Body of pancreas (tissue), 4 donors: ENCODE measurements around the gene CISD3. TPM values are rescaled to one million over a fixed set of nuclear protein-coding genes. Genes with fewer than 3 reads are reported as not detected.

ENCODE experiments used
- ATAC-seq: fragments of 150-250 bp; one replicate; pipeline ENCODE4 v1.9.1; 2016
- DNase-seq, 4 donors: peaks; one replicate each; pipeline ENCODE4 v3.0.0-alpha.2; 2019
- H3K27ac ChIP-seq, 4 donors: fragments of 200-600 bp; sonication (generic); 1 replicate in 3 of 4; 2 replicates in 1 of 4; pipeline versions ENCODE4 v1.5.1 to v1.6.1; 2016 to 2019; ENCODE audit warnings: mild to moderate bottlenecking in 1 of 4, mixed read lengths in 1 of 4, moderate library complexity in 1 of 4
- H3K27me3 ChIP-seq, 2 donors: fragments of 200-600 bp; sonication (generic); one replicate each; pipeline ENCODE4 v1.6.0; 2016; ENCODE audit warnings: mild to moderate bottlenecking in 1 of 2
- H3K36me3 ChIP-seq, 2 donors: fragments of 200-600 bp; sonication (generic); replicated peaks in 1 of 2; 2 replicates each; pipeline ENCODE4 v1.5.1; 2016; ENCODE audit warnings: low read depth in 2 of 2; ENCODE audit not compliant: insufficient read depth in 1 of 2
- H3K4me1 ChIP-seq: fragments of 200-600 bp; sonication (generic); one replicate; pipeline ENCODE4 v1.6.0; 2016
- H3K4me3 ChIP-seq, 2 donors: fragments of 200-600 bp; sonication (generic); 1 replicate in 1 of 2; 2 replicates in 1 of 2; pipeline ENCODE4 v1.5.1; 2016 to 2019
- H3K9me3 ChIP-seq, 3 donors: fragments of 200-600 bp; sonication (generic); 1 replicate in 2 of 3; 2 replicates in 1 of 3; pipeline ENCODE4 v1.5.1; 2016
- CTCF ChIP-seq, 7 experiments: fragments of 450-650 bp in 4 of 7; fragments of 200-600 bp in 3 of 7; sonication (generic) in 3 of 7; IDR thresholded peaks; one replicate each; pipeline ENCODE4 v1.5.1; 2016 to 2019; ENCODE audit warnings: antibody characterized with exemption in 7 of 7
- POLR2A ChIP-seq, 3 donors: fragments of 450-650 bp; IDR thresholded peaks; one replicate each; pipeline ENCODE4 v1.6.1; 2016; ENCODE audit warnings: antibody characterized with exemption in 3 of 3, mild to moderate bottlenecking in 2 of 3
- WGBS, 2 donors: methylation state at CpG; one replicate each; pipeline ENCODE4 v1.1.5; 2017; 5-methylcytosine and 5-hydroxymethylcytosine counted together
- intact Hi-C: fragments of 100-400 bp; cut with DNase I; formaldehyde crosslinking; loops from one replicate; pipeline ENCODE4 v1.15.1; 2023
- total RNA-seq, 2 donors: library from RNA; depleted of rRNA; stranded (reverse); fragments of >200 nt; gene quantifications; one replicate each; pipeline ENCODE4 v1.1.0, GENCODE V29; 2016

The CISD3 gene
- total RNA-seq, 2 donors from 2014 or later, result 11.2 TPM

- ATAC-seq, result no peak
- Histone ChIP-seq H3K4me1 (peaks cover 4% of the 10 kb centered on the region), H3K27me3 (no peaks in the 10 kb centered on the region), H3K4me3 (no peak overlapping the region), H3K9me3 (no peaks in the 10 kb centered on the region), H3K27ac (no peak overlapping the region), H3K36me3 (no peaks in the 10 kb centered on the region)
- 82 to 89% methylated on average over 4 of the region's 4 CpGs for WGBS, 2 donors
- no peak for DNase-seq
- no peak for TF ChIP-seq POLR2A (IDR thresholded peaks at IDR 0.05)
- no peak for TF ChIP-seq CTCF (IDR thresholded peaks at IDR 0.05)
- intact Hi-C loops, result no loop called here
These were observed 39.0 kb upstream of the CISD3 start for GRCh38 chr17:38691154-38691553.

GRCh38 chr17:38693700-38694329 is 36.3 kb upstream of the CISD3 start:
- Histone ChIP-seq H3K27me3 (no peaks in the 10 kb centered on the region), H3K9me3 (no peaks in the 10 kb centered on the region), H3K36me3 (no peaks in the 10 kb centered on the region), H3K4me3 (no peak overlapping the region), H3K27ac (peak overlapping the region in 2 of 4 donors; percentile 43 to 48), H3K4me1 (peaks cover 7% of the 10 kb centered on the region)
- ATAC-seq, result peak; percentile 76
- DNase-seq, result peak; percentile 54 to 73 (median 70)
- 50 to 51% methylated on average over 8 to 12 of the region's 12 CpGs for WGBS, 2 donors
- intact Hi-C loops, result no loop called here
- TF ChIP-seq CTCF (IDR thresholded peaks at IDR 0.05), result no peak
- no peak for TF ChIP-seq POLR2A (IDR thresholded peaks at IDR 0.05)

GRCh38 chr17:38697061-38697820 is 32.9 kb upstream of the CISD3 start:
- Histone ChIP-seq H3K27me3 (no peaks in the 10 kb centered on the region), H3K4me1 (peaks cover 32% of the 10 kb centered on the region), H3K9me3 (no peaks in the 10 kb centered on the region), H3K27ac (no peak overlapping the region), H3K4me3 (no peak overlapping the region), H3K36me3 (no peaks in the 10 kb centered on the region)
- WGBS, 2 donors, result 72 to 81% methylated on average over 4 of the region's 4 CpGs
- intact Hi-C loops, result no loop called here
- DNase-seq (no peak), ATAC-seq (no peak)
- TF ChIP-seq CTCF (IDR thresholded peaks at IDR 0.05) (no peak), POLR2A (IDR thresholded peaks at IDR 0.05) (no peak)

- Histone ChIP-seq H3K27ac (no peak overlapping the region), H3K4me3 (no peak overlapping the region), H3K36me3 (no peaks in the 10 kb centered on the region), H3K27me3 (no peaks in the 10 kb centered on the region), H3K9me3 (no peaks in the 10 kb centered on the region), H3K4me1 (peaks cover 35% of the 10 kb centered on the region)
- intact Hi-C loops, result no loop called here
- DNase-seq (no peak), ATAC-seq (no peak)
- 50 to 63% methylated on average over 5 of the region's 5 CpGs for WGBS, 2 donors
- no peak for TF ChIP-seq POLR2A (IDR thresholded peaks at IDR 0.05)
- no peak for TF ChIP-seq CTCF (IDR thresholded peaks at IDR 0.05)
These were observed 31.4 kb upstream of the CISD3 start for GRCh38 chr17:38698760-38699159.
